ENCODE results near the gene PSG1. TPM values are rescaled to one million over a fixed set of nuclear protein-coding genes. Genes with fewer than 3 reads are reported as not detected.
A peak's percentile ranks its signal among the peaks of the same experiment; 100 is the strongest.
"Not testable (repeated sequence)": the region's sequence is repeated elsewhere in the genome, so short reads cannot be mapped to it uniquely, and the experiment has no call there.

The PSG1 gene
- total RNA-seq, 1 donor from 2014 or later: not detected

- Mint-ChIP-seq H3K27me3 (ENCODE audit: low read depth) (no peaks in the 10 kb centered on the region), H3K4me3 (ENCODE audit: unreplicated experiment) (no peak overlapping the region), H3K9me3 (ENCODE audit: low read depth) (peaks cover 40% of the 10 kb centered on the region), H3K36me3 (ENCODE audit: low read depth) (no peaks in the 10 kb centered on the region), H3K4me1 (ENCODE audit: low read depth) (no peaks in the 10 kb centered on the region), H3K27ac (ENCODE audit: unreplicated experiment) (no peak overlapping the region)
- DNase-seq (ENCODE audit: low spot score): no peak
- no peak for TF ChIP-seq CTCF (IDR thresholded peaks at IDR 0.05)
Measured at GRCh38 chr19:42872608-42873007, 6.9 kb downstream of the PSG1 start.

- no peak for TF ChIP-seq CTCF (IDR thresholded peaks at IDR 0.05)
- Mint-ChIP-seq H3K27me3 (ENCODE audit: low read depth) (no peaks in the 10 kb centered on the region), H3K27ac (ENCODE audit: unreplicated experiment) (no peak overlapping the region), H3K9me3 (ENCODE audit: low read depth) (peaks cover 55% of the 10 kb centered on the region), H3K36me3 (ENCODE audit: low read depth) (no peaks in the 10 kb centered on the region), H3K4me1 (ENCODE audit: low read depth) (no peaks in the 10 kb centered on the region), H3K4me3 (ENCODE audit: unreplicated experiment) (no peak overlapping the region)
- DNase-seq (ENCODE audit: low spot score): no peak
Measured at GRCh38 chr19:42857544-42857867, 22.0 kb downstream of the PSG1 start.

- peaks cover 51% of the 10 kb centered on the region for H3K9me3 Mint-ChIP-seq (ENCODE audit: low read depth)
- not testable (repeated sequence) for H3K36me3 Mint-ChIP-seq (ENCODE audit: low read depth); H3K4me3 Mint-ChIP-seq (ENCODE audit: unreplicated experiment); DNase-seq (ENCODE audit: low spot score); H3K4me1 Mint-ChIP-seq (ENCODE audit: low read depth); H3K27ac Mint-ChIP-seq (ENCODE audit: unreplicated experiment); H3K27me3 Mint-ChIP-seq (ENCODE audit: low read depth)
- TF ChIP-seq CTCF (IDR thresholded peaks at IDR 0.05): peak; percentile 33
Measured at GRCh38 chr19:42856866-42857543, 22.5 kb downstream of the PSG1 start.

- H3K27ac Mint-ChIP-seq (ENCODE audit: unreplicated experiment); H3K4me1 Mint-ChIP-seq (ENCODE audit: low read depth); H3K27me3 Mint-ChIP-seq (ENCODE audit: low read depth); DNase-seq (ENCODE audit: low spot score); H3K4me3 Mint-ChIP-seq (ENCODE audit: unreplicated experiment); H3K36me3 Mint-ChIP-seq (ENCODE audit: low read depth): not testable (repeated sequence)
- H3K9me3 Mint-ChIP-seq (ENCODE audit: low read depth): peaks cover 58% of the 10 kb centered on the region
Measured at GRCh38 chr19:42854745-42855144, 24.8 kb downstream of the PSG1 start.

- H3K4me3 Mint-ChIP-seq (ENCODE audit: unreplicated experiment); H3K27ac Mint-ChIP-seq (ENCODE audit: unreplicated experiment); H3K36me3 Mint-ChIP-seq (ENCODE audit: low read depth); H3K27me3 Mint-ChIP-seq (ENCODE audit: low read depth); DNase-seq (ENCODE audit: low spot score); H3K4me1 Mint-ChIP-seq (ENCODE audit: low read depth): not testable (repeated sequence)
- peaks cover 49% of the 10 kb centered on the region for H3K9me3 Mint-ChIP-seq (ENCODE audit: low read depth)
Measured at GRCh38 chr19:42853231-42853630, 26.3 kb downstream of the PSG1 start.

GRCh38 chr19:42852821-42853220, 26.7 kb downstream of the PSG1 start:
- H3K27me3 Mint-ChIP-seq (ENCODE audit: low read depth); H3K27ac Mint-ChIP-seq (ENCODE audit: unreplicated experiment); DNase-seq (ENCODE audit: low spot score); H3K36me3 Mint-ChIP-seq (ENCODE audit: low read depth); H3K4me3 Mint-ChIP-seq (ENCODE audit: unreplicated experiment); H3K4me1 Mint-ChIP-seq (ENCODE audit: low read depth): not testable (repeated sequence)
- H3K9me3 Mint-ChIP-seq (ENCODE audit: low read depth): peaks cover 47% of the 10 kb centered on the region

- H3K9me3 Mint-ChIP-seq (ENCODE audit: low read depth): peaks cover 54% of the 10 kb centered on the region
- not testable (repeated sequence) for H3K27me3 Mint-ChIP-seq (ENCODE audit: low read depth); H3K4me3 Mint-ChIP-seq (ENCODE audit: unreplicated experiment); DNase-seq (ENCODE audit: low spot score); H3K36me3 Mint-ChIP-seq (ENCODE audit: low read depth); H3K4me1 Mint-ChIP-seq (ENCODE audit: low read depth)
- peak overlapping the region; percentile 45 for H3K27ac Mint-ChIP-seq (ENCODE audit: unreplicated experiment)
Measured at GRCh38 chr19:42851718-42852280, 27.7 kb downstream of the PSG1 start.

Measured in chondrocyte (in vitro differentiated cells).